Progenitor cell of endocrine pancreas (in vitro differentiated cells): ENCODE results near the gene COQ7. TPM values are rescaled to one million over a fixed set of nuclear protein-coding genes. Genes with fewer than 3 reads are reported as not detected.
A peak's percentile ranks its signal among the peaks of the same experiment; 100 is the strongest.

ENCODE experiments used
- DNase-seq: peaks from one replicate; pipeline ENCODE4 v3.0.0; 2021; ENCODE audit warnings: low spot score; ENCODE audit not compliant: unreplicated experiment
- H3K27ac Mint-ChIP-seq: 2 replicates; pipeline ENCODE4 v1.8.0; 2021; ENCODE audit warnings: mild to moderate bottlenecking, moderate library complexity, mixed read lengths
- H3K27me3 Mint-ChIP-seq: 2 replicates; pipeline ENCODE4 v1.8.0; 2021; ENCODE audit warnings: mixed read lengths
- H3K36me3 Mint-ChIP-seq: 2 replicates; pipeline ENCODE4 v1.8.0; 2022; ENCODE audit warnings: mixed read lengths; ENCODE audit not compliant: insufficient read depth
- H3K4me1 Mint-ChIP-seq: 2 replicates; pipeline ENCODE4 v1.8.0; 2021; ENCODE audit warnings: low read depth, mixed read lengths
- H3K4me3 Mint-ChIP-seq: 2 replicates; pipeline ENCODE4 v1.8.0; 2021; ENCODE audit warnings: low read depth, mild to moderate bottlenecking, moderate library complexity, mixed read lengths
- H3K9me3 Mint-ChIP-seq: 2 replicates; pipeline ENCODE4 v1.8.0; 2021; ENCODE audit warnings: low read depth, mixed read lengths
- long read RNA-seq: library from polyadenylated mRNA; unstranded; transcript quantifications from one replicate; pipeline ENCODE4 v2.0.0, GENCODE V29; 2020
- total RNA-seq: library from RNA; stranded (reverse); gene quantifications from 2 replicates; pipeline ENCODE4 v1.2.1, GENCODE V29; 2021
- TF ChIP-seq, protein P1 (sequence below): fragments of 200-600 bp; sonication (generic); IDR thresholded peaks from one replicate; pipeline ENCODE4 v1.5.0; 2021; ENCODE audit warnings: antibody characterized with exemption, mild to moderate bottlenecking; ENCODE audit not compliant: unreplicated experiment

COQ7 gene
- total RNA-seq = 23.2 and 26.3 TPM in 2 replicates
- long read RNA-seq, transcript COQ7-201 (6 exons, 2,657 nt) = major isoform, 43 of 59 reads
- long read RNA-seq, partial matches to known transcripts = 1 of 59 reads
- long read RNA-seq, other reads (novel, unspliced or antisense) = 12 of 59 reads

GRCh38 chr16:19067349-19068236 is at the start of gene COQ7:
Gene COQ7 (plus strand): TSS chr16:19067614. CDS start chr16:19067665, 51 bp downstream.
- Mint-ChIP-seq H3K4me1 (peaks cover 2% of the 10 kb centered on the region), H3K27ac (peak within 1 kb of the TSS; percentile 98), H3K36me3 (peaks cover 8% of the 10 kb centered on the region), H3K9me3 (no peaks in the 10 kb centered on the region), H3K27me3 (no peaks in the 10 kb centered on the region), H3K4me3 (peak within 1 kb of the TSS; percentile 92)
- peak; percentile 95 for DNase-seq
- TF ChIP-seq, protein P1, sequence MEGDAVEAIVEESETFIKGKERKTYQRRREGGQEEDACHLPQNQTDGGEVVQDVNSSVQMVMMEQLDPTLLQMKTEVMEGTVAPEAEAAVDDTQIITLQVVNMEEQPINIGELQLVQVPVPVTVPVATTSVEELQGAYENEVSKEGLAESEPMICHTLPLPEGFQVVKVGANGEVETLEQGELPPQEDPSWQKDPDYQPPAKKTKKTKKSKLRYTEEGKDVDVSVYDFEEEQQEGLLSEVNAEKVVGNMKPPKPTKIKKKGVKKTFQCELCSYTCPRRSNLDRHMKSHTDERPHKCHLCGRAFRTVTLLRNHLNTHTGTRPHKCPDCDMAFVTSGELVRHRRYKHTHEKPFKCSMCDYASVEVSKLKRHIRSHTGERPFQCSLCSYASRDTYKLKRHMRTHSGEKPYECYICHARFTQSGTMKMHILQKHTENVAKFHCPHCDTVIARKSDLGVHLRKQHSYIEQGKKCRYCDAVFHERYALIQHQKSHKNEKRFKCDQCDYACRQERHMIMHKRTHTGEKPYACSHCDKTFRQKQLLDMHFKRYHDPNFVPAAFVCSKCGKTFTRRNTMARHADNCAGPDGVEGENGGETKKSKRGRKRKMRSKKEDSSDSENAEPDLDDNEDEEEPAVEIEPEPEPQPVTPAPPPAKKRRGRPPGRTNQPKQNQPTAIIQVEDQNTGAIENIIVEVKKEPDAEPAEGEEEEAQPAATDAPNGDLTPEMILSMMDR = no peak

DNA sequence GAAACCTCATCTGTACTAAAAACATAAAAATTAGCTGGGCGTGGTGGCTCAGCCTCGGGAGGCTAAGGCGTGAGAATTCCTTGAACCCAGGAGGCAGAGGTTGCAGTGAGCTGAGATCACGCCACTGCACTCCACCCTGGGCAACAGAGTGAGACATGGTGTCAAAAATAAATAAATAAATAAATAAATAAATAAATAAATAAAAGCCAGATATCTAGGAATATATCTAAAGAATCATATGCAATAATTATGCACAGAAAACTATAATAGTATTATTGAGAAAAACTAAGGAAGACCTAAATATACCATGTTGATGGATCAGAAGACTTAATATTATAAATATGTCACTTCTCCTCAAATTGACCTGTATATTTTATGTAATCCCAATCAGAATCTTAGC is 46.7 kb upstream of the COQ7 start:
- H3K27me3 Mint-ChIP-seq = no peaks in the 10 kb centered on the region
- H3K27ac Mint-ChIP-seq = no peak overlapping the region
- TF ChIP-seq, protein P1 = no peak
- H3K36me3 Mint-ChIP-seq = peaks cover 11% of the 10 kb centered on the region
- no peaks in the 10 kb centered on the region for H3K4me1 Mint-ChIP-seq
- DNase-seq = no peak
- H3K9me3 Mint-ChIP-seq = no peaks in the 10 kb centered on the region
- no peak overlapping the region for H3K4me3 Mint-ChIP-seq

DNA sequence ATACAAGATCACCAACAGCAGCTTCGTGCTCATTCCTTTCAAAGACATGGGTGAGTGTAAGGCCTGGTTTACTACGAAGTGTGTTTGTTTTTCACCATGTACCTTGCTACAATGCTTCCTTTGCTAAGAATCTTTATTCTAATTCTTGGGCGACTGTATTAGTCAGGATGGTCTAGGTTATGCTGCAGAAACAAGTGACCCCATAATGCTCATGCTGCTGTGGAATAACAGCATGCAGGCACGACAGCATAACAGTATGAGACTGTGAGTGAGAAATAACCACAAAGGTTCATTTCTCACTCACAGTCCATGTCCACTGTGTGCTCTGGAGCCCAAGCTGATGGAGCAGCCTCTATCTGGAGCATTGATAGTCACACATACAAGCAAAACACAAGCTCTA is 45.7 kb upstream of the COQ7 start:
- Mint-ChIP-seq H3K9me3 (no peaks in the 10 kb centered on the region), H3K27me3 (no peaks in the 10 kb centered on the region), H3K27ac (no peak overlapping the region), H3K36me3 (peaks cover 11% of the 10 kb centered on the region), H3K4me3 (no peak overlapping the region), H3K4me1 (no peaks in the 10 kb centered on the region)
- TF ChIP-seq, protein P1 = no peak
- no peak for DNase-seq

- H3K4me3 Mint-ChIP-seq = no peak overlapping the region
- H3K27ac Mint-ChIP-seq = no peak overlapping the region
- DNase-seq = no peak
- TF ChIP-seq, protein P1 = no peak
- H3K27me3 Mint-ChIP-seq = no peaks in the 10 kb centered on the region
- H3K36me3 Mint-ChIP-seq = peaks cover 4% of the 10 kb centered on the region
- H3K4me1 Mint-ChIP-seq = no peaks in the 10 kb centered on the region
- no peaks in the 10 kb centered on the region for H3K9me3 Mint-ChIP-seq
Measured at GRCh38 chr16:19027416-19027815, 40.0 kb upstream of the COQ7 start.

DNA sequence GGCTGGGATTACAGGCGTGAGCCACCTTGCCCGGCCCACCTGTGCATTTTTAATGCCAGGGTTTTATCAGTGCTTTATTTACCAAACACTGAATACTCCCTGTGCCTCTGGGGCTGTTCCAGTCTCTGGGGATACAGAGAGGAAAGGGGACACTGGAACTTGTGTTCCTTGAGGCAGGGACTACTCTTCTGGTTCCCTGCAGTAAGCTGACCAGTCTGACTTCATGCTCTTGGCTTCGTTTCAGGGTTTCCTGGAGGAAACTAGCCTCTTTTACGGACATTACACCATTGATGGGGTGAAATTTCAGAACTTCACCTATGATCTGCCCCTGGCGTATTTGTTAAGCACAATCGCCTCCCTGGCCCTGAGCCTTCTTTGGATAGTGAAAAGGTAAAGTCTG is 37.4 kb upstream of the COQ7 start:
- H3K4me1 Mint-ChIP-seq = no peaks in the 10 kb centered on the region
- no peaks in the 10 kb centered on the region for H3K27me3 Mint-ChIP-seq
- TF ChIP-seq, protein P1 = no peak
- H3K27ac Mint-ChIP-seq = no peak overlapping the region
- no peak for DNase-seq
- H3K9me3 Mint-ChIP-seq = no peaks in the 10 kb centered on the region
- peaks cover 7% of the 10 kb centered on the region for H3K36me3 Mint-ChIP-seq
- no peak overlapping the region for H3K4me3 Mint-ChIP-seq
